GM19239 (cell line): ENCODE results near the gene STK16.
"Not testable (repeated sequence)": the region's sequence is repeated elsewhere in the genome, so short reads cannot be mapped to it uniquely, and the experiment has no call there.

Experiments
- DNase-seq: peaks from one replicate; pipeline ENCODE4 v3.0.0; 2011; ENCODE audit warnings: low spot score; ENCODE audit not compliant: insufficient read length
- FAIRE-seq: peaks from 2 replicates; lab custom pipeline; 2011; peaks lifted over from hg19 to GRCh38; lab: Jason Lieb, UNC

STK16 gene

GRCh38 chr2:219282943-219283581 is 37.8 kb downstream of the STK16 start:
- DNase-seq = no peak
- no peak for FAIRE-seq

GRCh38 chr2:219284501-219285372 is 39.5 kb downstream of the STK16 start:
- FAIRE-seq (no peak), DNase-seq (no peak)

GRCh38 chr2:219285373-219285735 is 40.1 kb downstream of the STK16 start:
- no peak for FAIRE-seq
- no peak for DNase-seq

- DNase-seq (no peak), FAIRE-seq (no peak)
Measured at GRCh38 chr2:219285894-219286425, 40.7 kb downstream of the STK16 start.

- DNase-seq = no peak
Measured at GRCh38 chr2:219286436-219287115, 41.3 kb downstream of the STK16 start.

GRCh38 chr2:219287116-219287440 is 41.8 kb downstream of the STK16 start:
- not testable (repeated sequence) for FAIRE-seq, DNase-seq

More at GRCh38 chr2:219286436-219287115, 41.3 kb downstream of the STK16 start:
- no peak for FAIRE-seq

- DNase-seq (no peak), FAIRE-seq (no peak)
Measured at GRCh38 chr2:219287580-219288265, 42.4 kb downstream of the STK16 start.

GRCh38 chr2:219289195-219289536 is 43.9 kb downstream of the STK16 start:
- no peak for DNase-seq
- FAIRE-seq = no peak

- no peak for FAIRE-seq
- no peak for DNase-seq
Measured at GRCh38 chr2:219289537-219290361, 44.5 kb downstream of the STK16 start.

GRCh38 chr2:219290381-219291171 is 45.3 kb downstream of the STK16 start:
- FAIRE-seq = no peak
- no peak for DNase-seq

GRCh38 chr2:219291394-219291793 is 46.1 kb downstream of the STK16 start:
- no peak for DNase-seq
- FAIRE-seq = no peak

- FAIRE-seq (no peak), DNase-seq (no peak)
Measured at GRCh38 chr2:219291910-219292490, 46.7 kb downstream of the STK16 start.

GRCh38 chr2:219292616-219293015 is 47.3 kb downstream of the STK16 start:
- DNase-seq (no peak), FAIRE-seq (no peak)

GRCh38 chr2:219293736-219294231 is 48.5 kb downstream of the STK16 start:
- FAIRE-seq (no peak), DNase-seq (no peak)

- peak; percentile 90 for FAIRE-seq
Measured at GRCh38 chr2:219294356-219295351, 49.4 kb downstream of the STK16 start.

GRCh38 chr2:219296142-219296541 is 50.9 kb downstream of the STK16 start:
- DNase-seq = no peak

More at GRCh38 chr2:219294356-219295351, 49.4 kb downstream of the STK16 start:
- DNase-seq = peak; percentile 97

More at GRCh38 chr2:219296142-219296541, 50.9 kb downstream of the STK16 start:
- FAIRE-seq = no peak
